ENCODE results near the gene TAS2R40.

TAS2R40 gene

GRCh38 chr7:143229054-143229790 lies 7.4 kb downstream of the TAS2R40 start:
- DNase-seq (ENCODE audit: low read depth in 1 of 2, low spot score in 1 of 2), result no peak
- Histone ChIP-seq H3K27me3 (ENCODE audit: insufficient read depth, poor library complexity, severe bottlenecking) (no peaks in the 10 kb centered on the region), H3K4me3 (replicated peaks; ENCODE audit: insufficient read depth, low read length) (no peak overlapping the region), H3K27ac (replicated peaks) (no peak overlapping the region)
- TF ChIP-seq GABPA (IDR thresholded peaks at IDR 0.05; ENCODE audit: low read depth) (no peak), POLR2AphosphoS5 (IDR thresholded peaks at IDR 0.05; ENCODE audit: low read depth) (no peak), SPI1 (IDR thresholded peaks at IDR 0.05; ENCODE audit: borderline replicate concordance, low read depth) (no peak), CTCF (IDR thresholded peaks at IDR 0.05; ENCODE audit: insufficient read depth, low read length) (no peak), REST (IDR thresholded peaks at IDR 0.05; ENCODE audit: insufficient replicate concordance, low read depth) (no peak)

GRCh38 chr7:143230602-143231457 lies 9.0 kb downstream of the TAS2R40 start:
- DNase-seq (ENCODE audit: low read depth in 1 of 2, low spot score in 1 of 2), result no peak
- H3K4me3 ChIP-seq (replicated peaks; ENCODE audit: insufficient read depth, low read length), result no peak overlapping the region

More at GRCh38 chr7:143230602-143231457, 9.0 kb downstream of the TAS2R40 start:
- TF ChIP-seq GABPA (IDR thresholded peaks at IDR 0.05; ENCODE audit: low read depth) (no peak), SPI1 (IDR thresholded peaks at IDR 0.05; ENCODE audit: borderline replicate concordance, low read depth) (no peak), CTCF (IDR thresholded peaks at IDR 0.05; ENCODE audit: insufficient read depth, low read length) (no peak), REST (IDR thresholded peaks at IDR 0.05; ENCODE audit: insufficient replicate concordance, low read depth) (no peak), POLR2AphosphoS5 (IDR thresholded peaks at IDR 0.05; ENCODE audit: low read depth) (no peak)
- no peaks in the 10 kb centered on the region for H3K27me3 ChIP-seq (ENCODE audit: insufficient read depth, poor library complexity, severe bottlenecking)
- no peak overlapping the region for H3K27ac ChIP-seq (replicated peaks)
